T-helper 2 cell treated with Interferon-gamma antibody and Interleukin-4, amounts not matched to agents 5 μg/mL and 100 μg/mL, for 36 hours (primary cell): ENCODE data around the gene UPF2.
"Not testable (repeated sequence)": the region's sequence is repeated elsewhere in the genome, so short reads cannot be mapped to it uniquely, and the experiment has no call there.

Experiments
- DNase-seq: peaks from one replicate; pipeline ENCODE4 v3.0.0; 2021; ENCODE audit warnings: low spot score
- H3K27ac Mint-ChIP-seq: one replicate; pipeline ENCODE4 v1.8.0; 2021; ENCODE audit warnings: mild to moderate bottlenecking, mixed read lengths
- H3K27me3 Mint-ChIP-seq: one replicate; pipeline ENCODE4 v1.8.0; 2021; ENCODE audit warnings: low read depth, mixed read lengths
- H3K36me3 Mint-ChIP-seq: one replicate; pipeline ENCODE4 v1.8.0; 2021; ENCODE audit warnings: low read depth, mixed read lengths
- H3K4me1 Mint-ChIP-seq: one replicate; pipeline ENCODE4 v1.8.0; 2021; ENCODE audit warnings: low read depth, mixed read lengths
- H3K4me3 Mint-ChIP-seq: one replicate; pipeline ENCODE4 v1.8.0; 2022; ENCODE audit warnings: mild to moderate bottlenecking, moderate library complexity, mixed read lengths
- H3K9me3 Mint-ChIP-seq: one replicate; pipeline ENCODE4 v1.8.0; 2021; ENCODE audit warnings: mixed read lengths

The UPF2 gene

GRCh38 chr10:11901454-11901832, 141.2 kb downstream of the UPF2 start:
- Mint-ChIP-seq H3K4me1 (peaks cover 6% of the 10 kb centered on the region), H3K27me3 (peaks cover 10% of the 10 kb centered on the region), H3K4me3 (no peak overlapping the region), H3K9me3 (no peaks in the 10 kb centered on the region), H3K27ac (no peak overlapping the region), H3K36me3 (no peaks in the 10 kb centered on the region)
- no peak for DNase-seq

GRCh38 chr10:11901036-11901301, 141.6 kb downstream of the UPF2 start:
- Mint-ChIP-seq H3K36me3 (no peaks in the 10 kb centered on the region), H3K4me3 (no peak overlapping the region), H3K4me1 (peaks cover 6% of the 10 kb centered on the region), H3K27me3 (peaks cover 10% of the 10 kb centered on the region), H3K9me3 (no peaks in the 10 kb centered on the region), H3K27ac (no peak overlapping the region)
- no peak for DNase-seq

GRCh38 chr10:11899067-11899876, 143.3 kb downstream of the UPF2 start:
- Mint-ChIP-seq H3K9me3 (no peaks in the 10 kb centered on the region), H3K4me1 (peaks cover 6% of the 10 kb centered on the region), H3K27ac (no peak overlapping the region), H3K36me3 (no peaks in the 10 kb centered on the region), H3K27me3 (peaks cover 10% of the 10 kb centered on the region), H3K4me3 (no peak overlapping the region)
- DNase-seq = no peak

GRCh38 chr10:11898372-11899066, 144.1 kb downstream of the UPF2 start:
- H3K36me3 Mint-ChIP-seq = no peaks in the 10 kb centered on the region
- H3K4me3 Mint-ChIP-seq = no peak overlapping the region

GRCh38 chr10:11898033-11898371, 144.6 kb downstream of the UPF2 start:
- Mint-ChIP-seq H3K4me3 (no peak overlapping the region), H3K27ac (no peak overlapping the region), H3K36me3 (no peaks in the 10 kb centered on the region)

More at GRCh38 chr10:11898372-11899066, 144.1 kb downstream of the UPF2 start:
- no peak for DNase-seq
- Mint-ChIP-seq H3K27me3 (peaks cover 10% of the 10 kb centered on the region), H3K9me3 (no peaks in the 10 kb centered on the region), H3K4me1 (peaks cover 6% of the 10 kb centered on the region), H3K27ac (no peak overlapping the region)

GRCh38 chr10:11896549-11897200, 145.9 kb downstream of the UPF2 start:
- no peak overlapping the region for H3K4me3 Mint-ChIP-seq
- H3K9me3 Mint-ChIP-seq = no peaks in the 10 kb centered on the region
- DNase-seq = no peak
- peaks cover 6% of the 10 kb centered on the region for H3K4me1 Mint-ChIP-seq
- peaks cover 5% of the 10 kb centered on the region for H3K27me3 Mint-ChIP-seq
- H3K27ac Mint-ChIP-seq = no peak overlapping the region
- no peaks in the 10 kb centered on the region for H3K36me3 Mint-ChIP-seq

More at GRCh38 chr10:11898033-11898371, 144.6 kb downstream of the UPF2 start:
- no peak for DNase-seq
- no peaks in the 10 kb centered on the region for H3K9me3 Mint-ChIP-seq
- peaks cover 6% of the 10 kb centered on the region for H3K4me1 Mint-ChIP-seq
- peaks cover 9% of the 10 kb centered on the region for H3K27me3 Mint-ChIP-seq

GRCh38 chr10:11895598-11895997, 147.0 kb downstream of the UPF2 start:
- no peaks in the 10 kb centered on the region for H3K9me3 Mint-ChIP-seq

GRCh38 chr10:11895108-11895466, 147.5 kb downstream of the UPF2 start:
- DNase-seq = no peak
- H3K27me3 Mint-ChIP-seq = peaks cover 2% of the 10 kb centered on the region
- no peaks in the 10 kb centered on the region for H3K9me3 Mint-ChIP-seq
- H3K4me1 Mint-ChIP-seq = peaks cover 6% of the 10 kb centered on the region
- no peak overlapping the region for H3K27ac Mint-ChIP-seq
- H3K36me3 Mint-ChIP-seq = no peaks in the 10 kb centered on the region
- no peak overlapping the region for H3K4me3 Mint-ChIP-seq

More at GRCh38 chr10:11895598-11895997, 147.0 kb downstream of the UPF2 start:
- peaks cover 6% of the 10 kb centered on the region for H3K4me1 Mint-ChIP-seq
- no peak for DNase-seq
- H3K27me3 Mint-ChIP-seq = peaks cover 2% of the 10 kb centered on the region
- no peak overlapping the region for H3K4me3 Mint-ChIP-seq
- no peaks in the 10 kb centered on the region for H3K36me3 Mint-ChIP-seq
- no peak overlapping the region for H3K27ac Mint-ChIP-seq

GRCh38 chr10:11894381-11895107, 148.1 kb downstream of the UPF2 start:
- Mint-ChIP-seq H3K27ac (no peak overlapping the region), H3K4me1 (peaks cover 6% of the 10 kb centered on the region), H3K27me3 (peaks cover 2% of the 10 kb centered on the region), H3K36me3 (no peaks in the 10 kb centered on the region), H3K4me3 (no peak overlapping the region), H3K9me3 (no peaks in the 10 kb centered on the region)
- DNase-seq = no peak

GRCh38 chr10:11893749-11894278, 148.8 kb downstream of the UPF2 start:
- Mint-ChIP-seq H3K4me1 (peaks cover 6% of the 10 kb centered on the region), H3K4me3 (no peak overlapping the region), H3K27me3 (peaks cover 2% of the 10 kb centered on the region), H3K36me3 (no peaks in the 10 kb centered on the region), H3K9me3 (no peaks in the 10 kb centered on the region), H3K27ac (no peak overlapping the region)
- no peak for DNase-seq

- no peaks in the 10 kb centered on the region for H3K36me3 Mint-ChIP-seq
- H3K4me1 Mint-ChIP-seq = peaks cover 4% of the 10 kb centered on the region
- no peak overlapping the region for H3K4me3 Mint-ChIP-seq
Observed at GRCh38 chr10:11891776-11892486, 150.7 kb downstream of the UPF2 start.

GRCh38 chr10:11889263-11889662, 153.3 kb downstream of the UPF2 start:
- not testable (repeated sequence) for DNase-seq, H3K9me3 Mint-ChIP-seq, H3K4me1 Mint-ChIP-seq, H3K4me3 Mint-ChIP-seq, H3K27ac Mint-ChIP-seq, H3K36me3 Mint-ChIP-seq, H3K27me3 Mint-ChIP-seq

More at GRCh38 chr10:11891776-11892486, 150.7 kb downstream of the UPF2 start:
- DNase-seq = no peak
- Mint-ChIP-seq H3K27me3 (no peaks in the 10 kb centered on the region), H3K9me3 (no peaks in the 10 kb centered on the region), H3K27ac (no peak overlapping the region)
